Activated naive CD4-positive, alpha-beta T cell treated with anti-CD3 and anti-CD28 coated beads for 36 hours (primary cell): ENCODE results near the gene NTMT2. TPM values are rescaled to one million over a fixed set of nuclear protein-coding genes. Genes with fewer than 3 reads are reported as not detected.
"Not testable (repeated sequence)": the region's sequence is repeated elsewhere in the genome, so short reads cannot be mapped to it uniquely, and the experiment has no call there.

Experiments used
- CTCF ChIA-PET: fragments of 350-600 bp; sonication (Branson Sonifier 250); formaldehyde crosslinking; loops from one replicate; lab custom pipeline; 2021; ENCODE audit warnings: antibody characterized with exemption; lab: Charles Lee
- DNase-seq: peaks from one replicate; pipeline ENCODE4 v3.0.0-alpha.2; 2020
- H3K27ac Mint-ChIP-seq: one replicate; pipeline ENCODE4 v1.8.0; 2021; ENCODE audit warnings: mild to moderate bottlenecking, mixed read lengths
- H3K27me3 Mint-ChIP-seq: one replicate; pipeline ENCODE4 v1.8.0; 2021; ENCODE audit warnings: low read depth, mixed read lengths
- H3K36me3 Mint-ChIP-seq: one replicate; pipeline ENCODE4 v1.8.0; 2021; ENCODE audit warnings: low read depth, mixed read lengths
- H3K4me1 Mint-ChIP-seq: one replicate; pipeline ENCODE4 v1.8.0; 2021; ENCODE audit warnings: low read depth, mixed read lengths
- H3K4me3 Mint-ChIP-seq: one replicate; pipeline ENCODE4 v1.8.0; 2021; ENCODE audit warnings: mild to moderate bottlenecking, moderate library complexity, mixed read lengths
- H3K9me3 Mint-ChIP-seq: one replicate; pipeline ENCODE4 v1.8.0; 2021; ENCODE audit warnings: mixed read lengths
- intact Hi-C: fragments of 100-400 bp; cut with micrococcal nuclease; formaldehyde crosslinking; loops from one replicate; pipeline ENCODE4 v1.15.1; 2023
- total RNA-seq, 2 experiments: library from RNA; stranded (reverse); gene quantifications; one replicate each; pipeline ENCODE4 v1.2.3, GENCODE V29; 2021

The NTMT2 gene
- total RNA-seq = not detected

DNA sequence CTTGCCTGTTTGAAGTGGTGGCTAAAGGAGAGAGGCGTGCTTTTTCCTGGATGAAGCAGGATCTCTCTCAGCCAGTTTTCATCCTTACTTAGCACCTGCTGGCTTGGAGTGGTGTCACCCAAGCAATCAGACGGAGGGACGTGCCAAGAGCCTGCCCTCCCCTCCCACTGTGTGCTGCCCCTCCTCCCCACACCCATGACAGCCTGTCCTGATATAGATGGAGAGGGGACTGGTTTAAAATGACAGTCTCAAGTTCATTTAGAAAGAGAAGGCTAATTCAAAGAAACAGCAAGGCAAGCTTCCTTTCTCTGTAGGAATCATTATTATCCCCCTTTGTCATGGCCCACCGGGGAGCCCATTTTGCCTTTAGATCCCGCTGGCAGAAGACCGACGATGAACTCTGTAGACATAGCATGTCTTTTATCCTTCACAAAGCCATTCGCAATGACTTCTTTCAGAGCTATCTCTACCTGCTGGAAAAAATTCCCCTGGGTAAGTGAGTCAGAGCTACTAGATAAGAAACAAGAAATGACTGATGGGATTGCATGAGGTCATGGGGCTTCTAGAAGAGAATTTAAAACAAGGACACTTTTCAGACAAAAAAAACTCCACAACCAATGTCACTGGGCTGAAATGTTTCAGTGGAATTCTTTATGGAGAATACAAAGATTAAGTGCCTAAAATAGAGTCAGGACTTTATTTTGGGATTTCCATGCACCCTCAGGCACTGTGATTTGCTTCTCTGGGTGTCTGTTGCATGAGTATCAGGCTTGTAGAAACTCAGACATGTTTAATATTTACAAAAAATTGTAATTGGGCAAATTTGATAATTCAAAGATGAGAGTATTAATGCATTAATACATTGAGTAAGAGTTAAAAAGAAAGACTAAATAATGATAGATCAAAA, at the start of gene NTMT2:
Gene NTMT2, plus strand, starts transcription at position 190 of the 907 bp plus-strand sequence. Its CDS starts 149 bp downstream, at position 339.
- Mint-ChIP-seq H3K4me1 (peaks cover 19% of the 10 kb centered on the region), H3K9me3 (no peaks in the 10 kb centered on the region), H3K27ac (no peak within 1 kb of the TSS), H3K27me3 (peaks cover 3% of the 10 kb centered on the region), H3K36me3 (no peaks in the 10 kb centered on the region), H3K4me3 (no peak within 1 kb of the TSS)
- peak; percentile 9 for DNase-seq
- CTCF ChIA-PET = no interaction called here
- intact Hi-C loops = loop anchor here (1.0 kb wide), 1 partner anchor 60 kb away; no protein-coding TSS in a partner anchor

GRCh38 chr1:170095976-170096748, 49.6 kb upstream of the NTMT2 start:
- no peak for DNase-seq

DNA sequence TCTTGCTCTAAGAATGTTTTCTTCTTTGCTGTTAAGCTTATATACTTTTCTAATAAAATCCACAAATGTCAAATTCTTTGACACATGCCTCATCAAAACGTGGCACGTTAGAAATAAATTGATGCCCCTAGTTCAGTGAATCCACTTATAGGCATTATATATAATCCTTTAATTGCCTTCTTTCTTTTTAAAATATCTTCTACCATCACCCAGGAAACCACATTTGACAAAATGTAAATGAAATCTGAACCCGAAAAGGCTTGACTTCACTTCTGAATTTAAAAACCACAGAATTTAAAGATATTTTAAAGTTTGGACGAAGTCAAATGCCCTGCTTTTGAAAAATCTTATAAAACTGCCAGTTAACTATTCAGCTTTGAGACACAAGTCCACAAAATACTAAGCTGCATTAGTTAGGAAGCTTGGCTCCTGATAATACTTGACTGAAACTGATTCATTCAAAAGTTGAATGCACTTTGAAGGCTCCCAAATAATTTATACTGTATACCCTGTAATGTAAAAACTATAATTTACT, 48.9 kb upstream of the NTMT2 start:
- Mint-ChIP-seq H3K27me3 (peaks cover 11% of the 10 kb centered on the region), H3K9me3 (peaks cover 6% of the 10 kb centered on the region), H3K36me3 (peaks cover 1% of the 10 kb centered on the region), H3K4me3 (no peak overlapping the region), H3K27ac (no peak overlapping the region), H3K4me1 (no peaks in the 10 kb centered on the region)
- intact Hi-C loops = no loop called here
- CTCF ChIA-PET = interaction anchor here (0.6 kb wide), 1 partner anchor 592 kb away, joined by 4 read pairs; no protein-coding TSS in a partner anchor
- no peak for DNase-seq

More at GRCh38 chr1:170095976-170096748, 49.6 kb upstream of the NTMT2 start:
- intact Hi-C loops = no loop called here
- no peak overlapping the region for H3K4me3 Mint-ChIP-seq
- H3K36me3 Mint-ChIP-seq = peaks cover 3% of the 10 kb centered on the region
- H3K27ac Mint-ChIP-seq = no peak overlapping the region
- H3K27me3 Mint-ChIP-seq = peaks cover 11% of the 10 kb centered on the region
- CTCF ChIA-PET = interaction anchor here (0.6 kb wide), 1 partner anchor 593 kb away, joined by 4 read pairs; no protein-coding TSS in a partner anchor
- peaks cover 9% of the 10 kb centered on the region for H3K9me3 Mint-ChIP-seq
- no peaks in the 10 kb centered on the region for H3K4me1 Mint-ChIP-seq

- H3K27ac Mint-ChIP-seq = no peak overlapping the region
- H3K27me3 Mint-ChIP-seq = peaks cover 11% of the 10 kb centered on the region
- no peaks in the 10 kb centered on the region for H3K4me1 Mint-ChIP-seq
- intact Hi-C loops = no loop called here
- peaks cover 6% of the 10 kb centered on the region for H3K9me3 Mint-ChIP-seq
- H3K36me3 Mint-ChIP-seq = peaks cover 1% of the 10 kb centered on the region
- H3K4me3 Mint-ChIP-seq = no peak overlapping the region
- CTCF ChIA-PET = no interaction called here
- no peak for DNase-seq
Measured at GRCh38 chr1:170097449-170097948, 48.3 kb upstream of the NTMT2 start.

DNA sequence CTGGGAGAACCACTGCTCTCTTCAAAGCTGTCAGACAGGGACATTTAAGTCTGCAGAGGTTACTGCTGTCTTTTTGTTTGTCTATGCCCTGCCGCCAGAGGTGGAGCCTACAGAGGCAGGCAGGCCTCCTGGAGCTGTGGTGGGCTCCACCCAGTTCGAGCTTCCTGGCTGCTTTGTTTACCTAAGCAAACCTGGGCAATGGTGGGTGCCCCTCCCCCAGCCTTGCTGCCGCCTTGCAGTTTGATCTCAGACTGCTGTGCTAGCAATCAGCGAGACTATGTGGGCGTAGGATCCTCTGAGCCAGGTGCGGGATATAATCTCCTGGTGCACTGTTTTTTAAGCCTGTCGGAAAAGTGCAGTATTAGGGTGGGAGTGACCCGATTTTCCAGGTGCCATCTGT, 32.6 kb upstream of the NTMT2 start:
- H3K9me3 Mint-ChIP-seq, H3K4me1 Mint-ChIP-seq, H3K27ac Mint-ChIP-seq, H3K27me3 Mint-ChIP-seq, intact Hi-C loops, CTCF ChIA-PET, H3K4me3 Mint-ChIP-seq, DNase-seq, H3K36me3 Mint-ChIP-seq: not testable (repeated sequence)

GRCh38 chr1:170114906-170115305, 30.9 kb upstream of the NTMT2 start:
- intact Hi-C loops = no loop called here
- Mint-ChIP-seq H3K4me1 (no peaks in the 10 kb centered on the region), H3K27ac (no peak overlapping the region), H3K4me3 (no peak overlapping the region), H3K36me3 (no peaks in the 10 kb centered on the region), H3K9me3 (no peaks in the 10 kb centered on the region), H3K27me3 (peaks cover 13% of the 10 kb centered on the region)
- no peak for DNase-seq
- CTCF ChIA-PET = no interaction called here

- peaks cover 6% of the 10 kb centered on the region for H3K27me3 Mint-ChIP-seq
- CTCF ChIA-PET = no interaction called here
- H3K36me3 Mint-ChIP-seq = no peaks in the 10 kb centered on the region
- DNase-seq = no peak
- intact Hi-C loops = no loop called here
- H3K4me3 Mint-ChIP-seq = no peak overlapping the region
- no peaks in the 10 kb centered on the region for H3K4me1 Mint-ChIP-seq
- peaks cover 7% of the 10 kb centered on the region for H3K9me3 Mint-ChIP-seq
- H3K27ac Mint-ChIP-seq = no peak overlapping the region
Measured at GRCh38 chr1:170122366-170122765, 23.4 kb upstream of the NTMT2 start.

GRCh38 chr1:170125269-170125668, 20.5 kb upstream of the NTMT2 start:
- Mint-ChIP-seq H3K36me3 (no peaks in the 10 kb centered on the region), H3K27me3 (no peaks in the 10 kb centered on the region), H3K27ac (no peak overlapping the region), H3K4me3 (no peak overlapping the region), H3K9me3 (peaks cover 7% of the 10 kb centered on the region), H3K4me1 (no peaks in the 10 kb centered on the region)
- intact Hi-C loops = no loop called here
- no peak for DNase-seq
- CTCF ChIA-PET = interaction anchor here (0.7 kb wide), 1 partner anchor 13 kb away, joined by 4 read pairs; no protein-coding TSS in a partner anchor

GRCh38 chr1:170126696-170127095, 19.1 kb upstream of the NTMT2 start:
- H3K4me1 Mint-ChIP-seq = no peaks in the 10 kb centered on the region
- DNase-seq = peak; percentile 12
- intact Hi-C loops = no loop called here

GRCh38 chr1:170131450-170131849, 14.3 kb upstream of the NTMT2 start:
- Mint-ChIP-seq H3K4me3 (no peak overlapping the region), H3K4me1 (no peaks in the 10 kb centered on the region), H3K27ac (no peak overlapping the region), H3K9me3 (no peaks in the 10 kb centered on the region), H3K27me3 (no peaks in the 10 kb centered on the region), H3K36me3 (no peaks in the 10 kb centered on the region)
- no peak for DNase-seq
- CTCF ChIA-PET = no interaction called here
- intact Hi-C loops = no loop called here

More at GRCh38 chr1:170126696-170127095, 19.1 kb upstream of the NTMT2 start:
- no peaks in the 10 kb centered on the region for H3K27me3 Mint-ChIP-seq
- no peaks in the 10 kb centered on the region for H3K36me3 Mint-ChIP-seq
- H3K9me3 Mint-ChIP-seq = peaks cover 7% of the 10 kb centered on the region
- no peak overlapping the region for H3K4me3 Mint-ChIP-seq
- CTCF ChIA-PET = interaction anchor here (0.6 kb wide), 1 partner anchor 144 kb away, joined by 3 read pairs; no protein-coding TSS in a partner anchor
- no peak overlapping the region for H3K27ac Mint-ChIP-seq

GRCh38 chr1:170131984-170132383, 13.8 kb upstream of the NTMT2 start:
- CTCF ChIA-PET = no interaction called here
- Mint-ChIP-seq H3K27me3 (no peaks in the 10 kb centered on the region), H3K4me1 (no peaks in the 10 kb centered on the region), H3K27ac (no peak overlapping the region), H3K4me3 (no peak overlapping the region), H3K9me3 (no peaks in the 10 kb centered on the region), H3K36me3 (no peaks in the 10 kb centered on the region)
- intact Hi-C loops = no loop called here
- no peak for DNase-seq
